GM23248 (cell line): ENCODE measurements around the gene SHH. TPM values are rescaled to one million over a fixed set of nuclear protein-coding genes. Genes with fewer than 3 reads are reported as not detected.

Experiments
- DNase-seq: peaks from one replicate; pipeline ENCODE4 v3.0.0-alpha.2; 2015
- H2AFZ ChIP-seq: fragments of 200-600 bp; sonication (generic); 2 replicates; pipeline ENCODE4 v1.6.1; 2016; ENCODE audit warnings: antibody characterized with exemption
- H3F3A ChIP-seq: fragments of 200-600 bp; sonication (generic); 2 replicates; pipeline ENCODE4 v1.6.1; 2016; ENCODE audit warnings: mild to moderate bottlenecking, antibody characterized with exemption, mixed run types; ENCODE audit not compliant: insufficient read depth
- H3K27ac ChIP-seq: fragments of 200-600 bp; sonication (generic); 2 replicates; pipeline ENCODE4 v1.5.1; 2016; ENCODE audit warnings: mild to moderate bottlenecking
- H3K27me3 ChIP-seq: fragments of 200-600 bp; sonication (generic); replicated peaks from 2 replicates; pipeline ENCODE4 v1.6.1; 2016; ENCODE audit warnings: mild to moderate bottlenecking; ENCODE audit not compliant: insufficient read depth
- H3K36me3 ChIP-seq: fragments of 200-600 bp; sonication (generic); 2 replicates; pipeline ENCODE4 v1.6.1; 2016; ENCODE audit warnings: low read depth, mild to moderate bottlenecking
- H3K4me1 ChIP-seq: fragments of 200-600 bp; sonication (generic); 2 replicates; pipeline ENCODE4 v1.6.1; 2016; ENCODE audit warnings: mild to moderate bottlenecking; ENCODE audit not compliant: insufficient read depth
- H3K4me2 ChIP-seq: fragments of 200-600 bp; sonication (generic); one replicate; pipeline ENCODE4 v1.6.1; 2016; ENCODE audit warnings: mild to moderate bottlenecking; ENCODE audit not compliant: unreplicated experiment
- H3K4me3 ChIP-seq: fragments of 200-600 bp; sonication (generic); 2 replicates; pipeline ENCODE4 v1.5.1; 2016; ENCODE audit warnings: mild to moderate bottlenecking
- H3K79me2 ChIP-seq: fragments of 200-600 bp; sonication (generic); 2 replicates; pipeline ENCODE4 v1.6.1; 2016; ENCODE audit warnings: mild to moderate bottlenecking; ENCODE audit not compliant: insufficient read depth
- H3K9ac ChIP-seq: fragments of 200-600 bp; sonication (generic); 2 replicates; pipeline ENCODE4 v1.6.1; 2016; ENCODE audit warnings: mild to moderate bottlenecking
- H3K9me2 ChIP-seq: fragments of 200-600 bp; sonication (generic); 2 replicates; pipeline ENCODE4 v1.6.1; 2016; ENCODE audit warnings: mixed run types, mild to moderate bottlenecking, moderate library complexity; ENCODE audit not compliant: insufficient read depth
- H3K9me3 ChIP-seq: fragments of 200-600 bp; sonication (generic); one replicate; pipeline ENCODE4 v1.6.1; 2017; ENCODE audit warnings: low read depth
- H4K20me1 ChIP-seq: fragments of 200-600 bp; sonication (generic); 2 replicates; pipeline ENCODE4 v1.6.0; 2016; ENCODE audit not compliant: insufficient read depth
- EZH2 ChIP-seq: fragments of 200-600 bp; sonication (generic); IDR thresholded peaks from 2 replicates; pipeline ENCODE4 v1.6.1; 2018; ENCODE audit warnings: antibody characterized with exemption, mild to moderate bottlenecking; ENCODE audit not compliant: insufficient read depth, poor library complexity, severe bottlenecking
- EZH2phosphoT487 ChIP-seq: fragments of 200-600 bp; sonication (generic); IDR thresholded peaks from 2 replicates; pipeline ENCODE4 v1.6.1; 2018; ENCODE audit warnings: antibody characterized with exemption, moderate library complexity, mild to moderate bottlenecking, low read depth; ENCODE audit not compliant: insufficient read depth
- WGBS, 2 experiments: methylation state at CpG; one replicate each; pipeline ENCODE4 v1.1.6; 2015 to 2017; ENCODE audit warnings: low lambda C conversion rate in 2 of 2, low coverage in 1 of 2; ENCODE audit errors: missing lambda C conversion rate in 2 of 2; 5-methylcytosine and 5-hydroxymethylcytosine counted together
- in situ Hi-C: fragments of 300-500 bp; cut with MboI; formaldehyde crosslinking; loops from 2 replicates; pipeline ENCODE4 v1.15.0; 2020
- polyA plus RNA-seq: library from polyadenylated mRNA; unstranded; fragments of >200 nt; fragmentation: Nextera tagmentation; extraction: Ambion mirVana; gene quantifications from 2 replicates; pipeline ENCODE4 v1.2.1, GENCODE V29; 2016
- total RNA-seq: library from RNA; depleted of rRNA; stranded (reverse); fragments of >200 nt; shearing (Covaris generic); gene quantifications from 2 replicates; pipeline ENCODE4 v1.2.3, GENCODE V29; 2014

SHH gene
- total and polyA plus RNA-seq, 2 experiments from 2014 or later = not detected

- no peak for TF ChIP-seq EZH2phosphoT487
- TF ChIP-seq EZH2 = no peak
- no peaks in the 10 kb centered on the region for H3F3A ChIP-seq
- no peak overlapping the region for H2AFZ ChIP-seq
- H3K9me2 ChIP-seq = no peaks in the 10 kb centered on the region
- no peaks in the 10 kb centered on the region for H3K79me2 ChIP-seq
- WGBS, 2 experiments = 75 to 81% methylated on average over 8 to 9 of the region's 9 CpGs
- H3K27ac ChIP-seq = no peak overlapping the region
- H3K4me3 ChIP-seq = no peak overlapping the region
- no peak overlapping the region for H3K9ac ChIP-seq
- H3K4me2 ChIP-seq = no peak overlapping the region
- no peak for DNase-seq
- in situ Hi-C loops = loop anchor here (10.0 kb wide), 1 partner anchor 1031 kb away; no protein-coding TSS in a partner anchor
- no peaks in the 10 kb centered on the region for H3K4me1 ChIP-seq
- H4K20me1 ChIP-seq = no peaks in the 10 kb centered on the region
- peaks cover 26% of the 10 kb centered on the region for H3K27me3 ChIP-seq
- no peaks in the 10 kb centered on the region for H3K9me3 ChIP-seq
- H3K36me3 ChIP-seq = no peaks in the 10 kb centered on the region
Measured at GRCh38 chr7:155794196-155794595, 18.1 kb downstream of the SHH start.

GRCh38 chr7:155793720-155794119 is 18.5 kb downstream of the SHH start:
- WGBS, 2 experiments = 52 to 56% methylated on average over 4 of the region's 4 CpGs
- no peak overlapping the region for H3K27ac ChIP-seq
- in situ Hi-C loops = loop anchor here (10.0 kb wide), 1 partner anchor 1031 kb away; no protein-coding TSS in a partner anchor
- H3K9me2 ChIP-seq = no peaks in the 10 kb centered on the region
- H3K4me2 ChIP-seq = no peak overlapping the region
- TF ChIP-seq EZH2 = no peak
- no peak for TF ChIP-seq EZH2phosphoT487
- no peak overlapping the region for H3K9ac ChIP-seq
- no peaks in the 10 kb centered on the region for H3K36me3 ChIP-seq
- H3K27me3 ChIP-seq = peaks cover 21% of the 10 kb centered on the region
- H4K20me1 ChIP-seq = no peaks in the 10 kb centered on the region
- DNase-seq = no peak
- H2AFZ ChIP-seq = no peak overlapping the region
- H3K79me2 ChIP-seq = no peaks in the 10 kb centered on the region
- H3K4me3 ChIP-seq = no peak overlapping the region
- H3K9me3 ChIP-seq = no peaks in the 10 kb centered on the region
- H3F3A ChIP-seq = no peaks in the 10 kb centered on the region
- H3K4me1 ChIP-seq = no peaks in the 10 kb centered on the region

DNA sequence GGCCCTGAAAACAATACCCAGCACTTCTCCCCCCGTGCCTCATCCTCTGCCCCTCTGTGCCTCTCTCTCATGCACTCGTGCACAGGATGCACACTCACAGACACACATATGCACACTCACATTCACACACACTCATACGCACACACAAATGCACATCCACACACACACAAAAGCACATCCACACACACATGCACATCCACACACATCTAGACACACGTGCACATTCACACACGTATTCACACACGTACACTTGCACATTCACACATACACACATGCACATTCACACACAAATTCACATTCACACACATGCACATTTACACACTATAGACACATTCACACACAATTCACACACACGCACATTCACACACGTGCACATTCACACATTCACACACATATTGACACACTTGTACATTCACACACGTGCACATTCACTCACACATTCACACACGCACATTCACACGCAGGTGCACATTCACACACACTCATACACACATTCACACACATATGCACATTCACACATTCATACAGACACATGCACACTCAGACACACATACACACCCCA is 19.2 kb downstream of the SHH start:
- no peaks in the 10 kb centered on the region for H3K9me2 ChIP-seq
- no peaks in the 10 kb centered on the region for H3K79me2 ChIP-seq
- no peak overlapping the region for H3K4me2 ChIP-seq
- H3K9me3 ChIP-seq = no peaks in the 10 kb centered on the region
- WGBS, 2 experiments = 78 to 86% methylated on average over 11 of the region's 11 CpGs
- H3K27ac ChIP-seq = no peak overlapping the region
- no peak for DNase-seq
- in situ Hi-C loops = loop anchor here (10.0 kb wide), 1 partner anchor 1032 kb away; no protein-coding TSS in a partner anchor
- H3K9ac ChIP-seq = no peak overlapping the region
- peaks cover 21% of the 10 kb centered on the region for H3K27me3 ChIP-seq
- no peak overlapping the region for H3K4me3 ChIP-seq
- no peaks in the 10 kb centered on the region for H3K4me1 ChIP-seq
- no peaks in the 10 kb centered on the region for H3K36me3 ChIP-seq
- no peaks in the 10 kb centered on the region for H4K20me1 ChIP-seq
- TF ChIP-seq EZH2 (no peak), EZH2phosphoT487 (no peak)
- H2AFZ ChIP-seq = no peak overlapping the region
- no peaks in the 10 kb centered on the region for H3F3A ChIP-seq

DNA sequence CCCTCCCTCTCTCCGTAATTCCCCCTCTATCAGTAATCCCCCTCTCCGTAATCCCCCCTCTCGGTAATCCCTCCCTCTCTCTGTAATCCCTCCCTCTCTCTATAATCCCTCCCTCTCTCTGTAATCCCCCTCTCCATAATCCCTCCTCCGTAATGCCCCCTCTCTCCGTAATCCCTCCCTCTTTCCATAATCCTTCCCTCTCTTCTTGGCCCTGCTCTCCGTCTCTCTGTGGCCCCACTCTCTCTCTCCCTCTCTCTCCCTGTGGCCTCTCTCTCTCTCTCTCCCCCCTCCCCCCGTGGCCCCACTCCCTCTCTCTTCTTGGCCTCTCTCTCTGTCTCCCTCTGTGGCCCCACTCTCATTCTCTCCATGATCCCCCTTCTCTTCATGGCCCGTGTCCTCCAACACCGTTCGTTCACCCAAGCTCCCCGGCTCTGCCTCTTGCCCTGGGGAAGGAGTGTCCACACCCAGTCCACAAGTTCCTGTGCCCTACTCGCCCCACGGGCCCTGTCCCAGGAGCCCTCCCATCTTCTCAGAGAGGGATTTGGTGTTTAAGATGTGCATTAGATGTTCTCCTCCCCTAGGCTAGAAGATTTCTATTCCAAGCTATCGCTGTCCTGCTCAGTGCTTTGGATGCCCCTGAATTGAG is 19.8 kb downstream of the SHH start:
- H3K27me3 ChIP-seq = peaks cover 15% of the 10 kb centered on the region
- no peaks in the 10 kb centered on the region for H4K20me1 ChIP-seq
- 74 to 82% methylated on average over 7 to 14 of the region's 14 CpGs for WGBS, 2 experiments
- DNase-seq = no peak
- H3K27ac ChIP-seq = no peak overlapping the region
- H3K9me3 ChIP-seq = no peaks in the 10 kb centered on the region
- TF ChIP-seq EZH2phosphoT487 = no peak
- no peak for TF ChIP-seq EZH2
- H3K4me1 ChIP-seq = no peaks in the 10 kb centered on the region
- no peak overlapping the region for H2AFZ ChIP-seq
- in situ Hi-C loops = loop anchor here (10.0 kb wide), 1 partner anchor 1032 kb away; no protein-coding TSS in a partner anchor
- H3K4me3 ChIP-seq = no peak overlapping the region
- H3F3A ChIP-seq = no peaks in the 10 kb centered on the region
- no peak overlapping the region for H3K4me2 ChIP-seq
- H3K79me2 ChIP-seq = no peaks in the 10 kb centered on the region
- no peak overlapping the region for H3K9ac ChIP-seq
- no peaks in the 10 kb centered on the region for H3K36me3 ChIP-seq
- no peaks in the 10 kb centered on the region for H3K9me2 ChIP-seq
